GM12878 (cell line): ENCODE measurements around the gene ARGLU1. TPM values are rescaled to one million over a fixed set of nuclear protein-coding genes. Genes with fewer than 3 reads are reported as not detected.

Source experiments
- ATAC-seq: fragments of 200-7000 bp; cut with Tn5 transposase; 3 replicates; pipeline ENCODE4 v1.9.1; 2020; ENCODE audit warnings: mild to moderate bottlenecking, moderate library complexity
- BruUV-seq: library from RNA; stranded (reverse); fragments of 400-500 nt; replicated peaks from 2 replicates; lab custom pipeline; 2021; lab: Mats Ljungman, UMichigan
- CTCF ChIA-PET: fragments of 300-600 bp; sonication (Branson Sonifier 250); formaldehyde crosslinking; extraction: SDS; loops from one replicate; lab custom pipeline; 2021; ENCODE audit warnings: inconsistent platforms; lab: Yijun Ruan, JAX
- POLR2A ChIA-PET: fragments of 350-600 bp; formaldehyde crosslinking; extraction: SDS; loops from one replicate; lab custom pipeline; 2021; ENCODE audit warnings: inconsistent platforms; lab: Charles Lee
- RAD21 ChIA-PET: fragments of 300-600 bp; sonication (Branson Sonifier 250); formaldehyde crosslinking; loops from one replicate; lab custom pipeline; 2023; ENCODE audit warnings: antibody characterized with exemption; ENCODE audit not compliant: unreplicated experiment; lab: Charles Lee
- SMC1A ChIA-PET: fragments of 300-600 bp; sonication (Branson Sonifier 250); formaldehyde crosslinking; loops from one replicate; lab custom pipeline; 2023; ENCODE audit not compliant: unreplicated experiment, uncharacterized antibody; lab: Charles Lee
- DNase-seq: peaks from one replicate; pipeline ENCODE4 v3.0.0-alpha.2; 2011; ENCODE audit warnings: low read depth, low spot score
- FAIRE-seq: peaks from 3 replicates; lab custom pipeline; 2011; peaks lifted over from hg19 to GRCh38; lab: Jason Lieb, UNC
- H2AFZ ChIP-seq: 2 replicates; pipeline ENCODE4 v1.6.0; 2011; ENCODE audit warnings: low read depth, low read length, control low read depth; ENCODE audit not compliant: control insufficient read depth
- H3K27ac ChIP-seq: 2 replicates; pipeline ENCODE4 v1.5.1; 2011; ENCODE audit warnings: control low read depth; ENCODE audit not compliant: control insufficient read depth, insufficient read depth
- H3K27me3 ChIP-seq, 2 experiments: replicated peaks in 1 of 2; 2 replicates each; pipeline versions ENCODE4 v1.6.0 to v1.6.1; 2011; ENCODE audit warnings: low read length in 1 of 2; ENCODE audit not compliant: control insufficient read depth in 2 of 2, insufficient read depth in 2 of 2
- H3K36me3 ChIP-seq, 2 experiments: 2 replicates each; pipeline ENCODE4 v1.5.1; 2011; ENCODE audit warnings: low read length in 1 of 2; ENCODE audit not compliant: control insufficient read depth in 2 of 2, insufficient read depth in 2 of 2
- H3K4me1 ChIP-seq: 2 replicates; pipeline ENCODE4 v1.6.1; 2011; ENCODE audit warnings: mild to moderate bottlenecking, low read length, moderate library complexity, mixed read lengths; ENCODE audit not compliant: control insufficient read depth, insufficient read depth
- H3K4me2 ChIP-seq: 2 replicates; pipeline ENCODE4 v1.6.0; 2011; ENCODE audit warnings: control low read depth; ENCODE audit not compliant: control insufficient read depth, insufficient read depth
- H3K4me3 ChIP-seq: fragments of 200-600 bp; sonication (generic); 2 replicates; pipeline ENCODE4 v1.5.1; 2016
- H3K79me2 ChIP-seq: 2 replicates; pipeline ENCODE4 v1.6.0; 2011; ENCODE audit warnings: low read length; ENCODE audit not compliant: control insufficient read depth, insufficient read depth
- H3K9ac ChIP-seq: 2 replicates; pipeline ENCODE4 v1.8.0; 2011; ENCODE audit warnings: low read length, control low read depth, mixed read lengths; ENCODE audit not compliant: control insufficient read depth, insufficient read depth
- H3K9me3 ChIP-seq: replicated peaks from 3 replicates; pipeline ENCODE4 v1.5.1; 2011; ENCODE audit warnings: mild to moderate bottlenecking, low read length; ENCODE audit not compliant: control insufficient read depth, insufficient read depth
- H4K20me1 ChIP-seq: 2 replicates; pipeline ENCODE4 v1.6.0; 2011; ENCODE audit not compliant: control insufficient read depth, insufficient read depth
- KAT2A ChIP-seq: conservative IDR thresholded peaks from 2 replicates; pipeline ENCODE4 v1.6.1; 2011; ENCODE audit warnings: low read depth, low read length; ENCODE audit not compliant: control insufficient read depth
- KLF5 ChIP-seq: fragments of 450-650 bp; IDR thresholded peaks from 2 replicates; pipeline ENCODE4 v1.6.1; 2014; ENCODE audit warnings: mild to moderate bottlenecking; ENCODE audit not compliant: partially characterized antibody
- NR2C2 ChIP-seq: IDR thresholded peaks from 2 replicates; pipeline ENCODE4 v1.6.1; 2011; ENCODE audit warnings: borderline replicate concordance, low read depth; ENCODE audit not compliant: control insufficient read depth, insufficient read length
- POLR2A ChIP-seq: IDR thresholded peaks from 2 replicates; pipeline ENCODE4 v1.6.1; 2011; ENCODE audit warnings: low read depth, mild to moderate bottlenecking, low read length
- RFX5 ChIP-seq: IDR thresholded peaks from 2 replicates; pipeline ENCODE4 v1.6.1; 2011; ENCODE audit warnings: low read depth, low read length, improper control_type of control experiment
- SPI1 ChIP-seq: IDR thresholded peaks from 2 replicates; pipeline ENCODE4 v1.6.1; 2011; ENCODE audit warnings: low read depth, mild to moderate bottlenecking, low read length, moderate library complexity, borderline replicate concordance; ENCODE audit not compliant: insufficient read depth
- SREBF1 ChIP-seq: IDR thresholded peaks from 2 replicates; pipeline ENCODE4 v1.6.1; 2012; ENCODE audit warnings: mild to moderate bottlenecking, low read length
- YY1 ChIP-seq: IDR thresholded peaks from 2 replicates; pipeline ENCODE4 v1.6.1; 2011; ENCODE audit warnings: low read depth, mild to moderate bottlenecking, low read length
- WGBS: methylation state at CpG from one replicate; pipeline ENCODE4 v1.1.6; 2016; ENCODE audit warnings: low lambda C conversion rate; ENCODE audit not compliant: insufficient replicate concordance, insufficient coverage; ENCODE audit errors: missing lambda C conversion rate; 5-methylcytosine and 5-hydroxymethylcytosine counted together
- in situ Hi-C: fragments of 300-500 bp; cut with MboI; formaldehyde crosslinking; loops from 9 replicates; pipeline ENCODE4 v1.14.3; 2018; ENCODE audit warnings: mixed read lengths
- intact Hi-C: fragments of 100-400 bp; cut with micrococcal nuclease; formaldehyde crosslinking; loops from one replicate; pipeline ENCODE4 v1.14.2; 2022; ENCODE audit not compliant: unreplicated experiment
- polyA plus RNA-seq, 11 experiments: library from polyadenylated mRNA; depleted of rRNA in 4 of 11; unstranded in 6 of 11; stranded (reverse) in 5 of 11; fragments of >200 nt; fragmentation: Nextera tagmentation in 4 of 11; fragmentation: Illumina TruSeq in 1 of 11; extraction: Ambion mirVana in 4 of 11; extraction: Trizol in 1 of 11; gene quantifications; 1 replicate in 1 of 11; 2 replicates in 10 of 11; pipeline versions ENCODE4 v1.2.1 to v1.2.3, GENCODE V29; 2011 to 2016; ENCODE audit warnings: inconsistent platforms in 2 of 11, missing spikeins in 2 of 11, low read depth in 1 of 11
- total RNA-seq, 4 experiments: library from RNA; depleted of rRNA in 3 of 4; stranded (reverse); fragments of >200 nt in 3 of 4; fragmentation: Illumina TruSeq in 1 of 4; extraction: Trizol in 1 of 4; gene quantifications; 2 replicates each; pipeline versions ENCODE4 v1.2.1 to v1.2.3, GENCODE V29; 2013 to 2021
- TF ChIP-seq, protein P1 (sequence below): fragments of 450-650 bp; formaldehyde crosslinking; IDR thresholded peaks from 2 replicates; pipeline ENCODE4 v1.4.0; 2022; ENCODE audit warnings: mild to moderate bottlenecking, moderate library complexity

Gene ARGLU1
- total and polyA plus RNA-seq, 10 of the 15 experiments (the other 5 are each of a cell fraction or from before 2014, with no cell fraction given) = 47.1 to 197 (median 98.3) TPM

DNA sequence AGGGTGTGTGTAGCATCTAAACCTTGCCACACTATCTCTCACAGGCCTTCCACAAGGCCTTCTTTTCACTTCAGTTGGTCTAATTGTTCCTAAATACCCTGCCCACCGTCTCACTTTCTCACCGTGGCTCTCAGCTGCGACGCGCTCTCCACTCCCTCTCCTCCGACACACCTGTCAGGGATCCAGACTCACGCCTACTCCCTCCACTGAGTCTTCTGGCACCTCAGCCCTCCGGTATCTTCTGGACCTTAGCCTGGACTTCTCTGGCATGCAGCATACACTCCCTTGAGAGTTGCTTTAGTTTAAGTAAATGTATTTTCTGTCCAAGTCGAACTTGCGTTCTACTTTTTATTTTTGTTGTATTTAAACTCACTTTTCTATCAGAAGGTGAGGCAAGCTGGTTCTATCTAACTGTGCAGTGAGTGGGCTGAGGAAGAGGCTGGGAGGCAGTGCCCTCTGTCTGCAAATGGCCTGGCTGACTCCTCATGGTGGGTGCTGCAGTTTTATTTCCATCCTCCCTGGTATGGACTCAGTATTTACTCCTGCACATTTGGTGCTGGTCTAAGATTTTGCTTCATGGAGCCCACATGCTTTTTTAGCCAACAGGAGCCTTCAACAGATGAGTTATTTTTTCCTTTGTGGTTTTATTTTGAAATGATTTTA lies 28.5 kb upstream of the ARGLU1 start:
- BruUV-seq = no TSS peak
- Histone ChIP-seq H3K4me2 (no peak overlapping the region), H3K9me3 (no peaks in the 10 kb centered on the region), H3K27ac (no peak overlapping the region), H3K27me3 (no peaks in the 10 kb centered on the region), H3K36me3 (no peaks in the 10 kb centered on the region), H3K4me1 (no peaks in the 10 kb centered on the region), H4K20me1 (no peaks in the 10 kb centered on the region), H2AFZ (no peak overlapping the region), H3K9ac (no peak overlapping the region), H3K79me2 (no peaks in the 10 kb centered on the region), H3K4me3 (no peak overlapping the region)
- DNase-seq (no peak), ATAC-seq (no peak), FAIRE-seq (no peak)
- intact Hi-C loops = no loop called here
- ChIA-PET SMC1A (no interaction called here), RAD21 (no interaction called here), CTCF (interaction anchor here (2.2 kb wide), 1 partner anchor 24 kb away, joined by 5 read pairs; no protein-coding TSS in a partner anchor), POLR2A (interaction anchor here (0.6 kb wide), 1 partner anchor 1261 kb away, joined by 3 read pairs; no protein-coding TSS in a partner anchor)
- 68% methylated on average over 9 of the region's 10 CpGs for WGBS
- in situ Hi-C loops = no loop called here
- no peak for TF ChIP-seq KAT2A
- no peak for TF ChIP-seq YY1
- no peak for TF ChIP-seq KLF5
- TF ChIP-seq SREBF1 = no peak
- TF ChIP-seq RFX5 = no peak
- no peak for TF ChIP-seq NR2C2
- no peak for TF ChIP-seq POLR2A
- no peak for TF ChIP-seq SPI1
- TF ChIP-seq, protein P1, sequence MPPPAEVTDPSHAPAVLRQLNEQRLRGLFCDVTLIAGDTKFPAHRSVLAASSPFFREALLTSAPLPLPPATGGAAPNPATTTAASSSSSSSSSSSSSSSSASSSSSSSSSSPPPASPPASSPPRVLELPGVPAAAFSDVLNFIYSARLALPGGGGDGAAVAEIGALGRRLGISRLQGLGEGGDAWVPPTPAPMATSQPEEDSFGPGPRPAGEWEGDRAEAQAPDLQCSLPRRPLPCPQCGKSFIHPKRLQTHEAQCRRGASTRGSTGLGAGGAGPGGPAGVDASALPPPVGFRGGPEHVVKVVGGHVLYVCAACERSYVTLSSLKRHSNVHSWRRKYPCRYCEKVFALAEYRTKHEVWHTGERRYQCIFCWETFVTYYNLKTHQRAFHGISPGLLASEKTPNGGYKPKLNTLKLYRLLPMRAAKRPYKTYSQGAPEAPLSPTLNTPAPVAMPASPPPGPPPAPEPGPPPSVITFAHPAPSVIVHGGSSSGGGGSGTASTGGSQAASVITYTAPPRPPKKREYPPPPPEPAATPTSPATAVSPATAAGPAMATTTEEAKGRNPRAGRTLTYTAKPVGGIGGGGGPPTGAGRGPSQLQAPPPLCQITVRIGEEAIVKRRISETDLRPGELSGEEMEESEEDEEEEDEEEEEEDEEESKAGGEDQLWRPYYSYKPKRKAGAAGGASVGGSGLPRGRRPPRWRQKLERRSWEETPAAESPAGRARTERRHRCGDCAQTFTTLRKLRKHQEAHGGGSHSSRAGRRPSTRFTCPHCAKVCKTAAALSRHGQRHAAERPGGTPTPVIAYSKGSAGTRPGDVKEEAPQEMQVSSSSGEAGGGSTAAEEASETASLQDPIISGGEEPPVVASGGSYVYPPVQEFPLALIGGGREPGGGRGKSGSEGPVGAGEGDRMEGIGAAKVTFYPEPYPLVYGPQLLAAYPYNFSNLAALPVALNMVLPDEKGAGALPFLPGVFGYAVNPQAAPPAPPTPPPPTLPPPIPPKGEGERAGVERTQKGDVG = no peak
